HG02588 (cell line): ENCODE measurements around the gene G0S2.

Source experiments
- ATAC-seq: cut with Tn5 transposase; IDR thresholded peaks from one replicate; pipeline ENCODE4 v1.9.1; 2021; ENCODE audit warnings: mild to moderate bottlenecking, moderate library complexity; ENCODE audit not compliant: unreplicated experiment

G0S2 gene, protein sequence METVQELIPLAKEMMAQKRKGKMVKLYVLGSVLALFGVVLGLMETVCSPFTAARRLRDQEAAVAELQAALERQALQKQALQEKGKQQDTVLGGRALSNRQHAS

DNA sequence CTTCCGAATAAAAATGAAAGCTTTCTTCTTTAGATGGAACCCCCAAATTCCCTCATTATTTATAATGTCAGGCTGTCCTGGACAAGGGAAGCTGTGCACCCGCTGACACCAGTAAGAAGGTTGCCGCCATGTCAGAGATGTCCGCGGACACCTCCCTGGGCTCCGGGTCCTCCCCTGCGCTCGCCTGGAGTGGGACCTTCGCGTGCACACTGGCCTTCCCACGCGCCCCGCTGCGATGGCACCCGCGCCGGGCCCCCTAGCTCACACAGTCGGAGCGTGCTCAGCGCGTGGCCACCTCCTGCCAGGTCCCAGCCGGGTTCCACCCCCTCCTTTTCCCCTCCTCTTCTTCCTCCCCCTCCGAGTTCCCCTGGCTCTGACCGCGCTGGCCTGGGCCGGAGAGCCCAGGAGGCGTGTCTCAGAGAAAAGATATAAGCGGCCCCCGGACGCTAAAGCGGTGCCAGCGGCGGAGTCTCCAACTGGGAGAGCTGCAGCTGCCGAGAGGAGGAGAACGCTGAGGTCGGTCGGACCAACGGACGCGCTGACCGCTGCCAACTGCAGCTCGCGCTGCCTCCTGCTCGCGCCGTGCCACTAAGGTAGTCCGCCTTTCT lies at the start of gene G0S2:
TSS of gene G0S2 (plus strand) at position 456 of the 608 bp plus-strand sequence. CDS start 273 bp downstream, outside the sequence.
- no peak for ATAC-seq

DNA sequence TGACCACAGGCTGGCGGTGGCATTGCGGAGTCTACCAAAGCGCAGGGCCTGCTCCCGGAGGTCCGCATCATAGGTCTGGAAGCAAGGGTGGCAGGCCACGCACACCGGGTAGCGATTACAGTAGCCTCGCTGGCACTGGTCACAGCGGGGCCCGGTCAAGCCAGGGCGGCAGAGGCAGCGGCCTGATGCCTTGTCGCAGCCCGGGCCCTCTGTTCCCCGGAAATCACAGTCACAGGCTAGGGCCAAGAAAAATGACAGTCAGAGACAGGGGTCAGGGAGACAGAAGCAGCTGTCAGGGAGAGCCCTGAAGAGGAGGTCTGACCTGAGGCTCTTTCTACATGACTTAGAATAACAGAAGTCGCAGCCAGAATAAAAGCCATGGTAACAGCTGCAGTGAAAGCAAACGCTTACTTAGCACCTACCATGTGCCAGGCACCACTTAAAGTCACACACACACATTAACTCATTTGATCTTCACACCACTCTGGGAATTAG lies 49.4 kb upstream of the G0S2 start:
- no peak for ATAC-seq

DNA sequence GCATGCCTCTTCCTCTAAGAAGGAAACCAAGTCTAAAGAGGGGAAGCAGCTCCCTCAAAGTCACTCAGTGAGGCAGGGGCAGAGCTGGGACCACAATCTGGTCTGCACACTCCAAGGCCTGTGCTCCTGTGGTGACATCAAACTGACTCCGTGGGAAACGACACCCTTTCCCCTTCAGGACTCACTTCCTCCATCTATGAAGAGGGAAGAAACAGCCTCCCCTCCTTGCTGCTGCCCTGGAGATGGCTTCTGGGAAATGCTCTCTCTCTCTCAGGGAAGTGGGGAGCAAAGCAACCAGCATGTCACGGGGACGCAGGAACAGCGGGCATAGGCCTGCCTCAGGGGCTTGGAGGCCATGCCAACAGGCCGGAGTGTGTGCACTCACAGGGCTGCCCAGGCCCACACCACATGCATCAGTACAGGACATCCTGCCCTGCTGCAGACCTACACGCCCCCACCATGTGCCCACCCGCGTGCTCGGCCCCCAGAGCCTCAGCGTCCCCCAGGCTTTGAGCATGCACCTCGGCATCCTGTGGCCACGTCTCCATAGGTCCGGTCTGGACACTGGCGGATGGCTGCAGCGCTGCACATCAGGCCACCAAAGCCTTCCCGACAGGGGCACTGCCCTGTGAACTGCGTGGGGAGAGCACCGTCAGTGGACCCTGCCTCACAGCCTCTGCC lies 48.7 kb upstream of the G0S2 start:
- ATAC-seq, result no peak

DNA sequence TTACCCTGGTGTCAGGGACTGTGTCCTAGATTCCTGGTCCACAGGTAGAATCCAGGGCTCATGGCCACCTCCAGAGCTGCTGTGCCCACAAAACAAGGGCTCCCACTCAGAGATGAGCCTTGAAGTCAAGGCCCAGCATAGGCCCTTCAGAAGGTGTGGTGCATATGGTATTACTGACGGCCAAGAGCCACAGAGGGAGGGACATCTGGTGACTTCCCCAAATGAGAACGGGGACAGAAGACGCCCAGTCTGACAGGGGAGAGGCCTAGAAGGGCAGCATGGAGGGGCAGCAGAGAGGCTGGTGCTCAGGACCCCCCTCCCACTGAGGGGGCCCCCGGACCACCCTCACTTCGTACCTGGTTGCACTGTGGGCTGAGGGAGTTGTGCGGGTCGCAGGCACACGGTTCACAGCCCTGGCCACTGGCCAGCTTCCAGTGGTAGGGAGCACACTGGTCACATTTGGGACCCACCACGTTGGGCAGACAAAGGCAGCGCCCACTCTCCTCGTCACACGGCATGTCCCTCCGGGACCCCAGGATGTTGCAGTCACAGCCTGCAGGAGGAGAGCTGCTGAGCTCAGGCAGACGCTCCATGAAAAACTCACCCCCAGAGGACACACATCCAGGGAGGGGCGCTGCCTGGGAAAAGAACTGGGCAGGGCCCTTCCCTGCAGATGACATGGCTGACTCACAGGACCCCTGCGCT lies 48.0 kb upstream of the G0S2 start:
- peak; percentile 8 for ATAC-seq

DNA sequence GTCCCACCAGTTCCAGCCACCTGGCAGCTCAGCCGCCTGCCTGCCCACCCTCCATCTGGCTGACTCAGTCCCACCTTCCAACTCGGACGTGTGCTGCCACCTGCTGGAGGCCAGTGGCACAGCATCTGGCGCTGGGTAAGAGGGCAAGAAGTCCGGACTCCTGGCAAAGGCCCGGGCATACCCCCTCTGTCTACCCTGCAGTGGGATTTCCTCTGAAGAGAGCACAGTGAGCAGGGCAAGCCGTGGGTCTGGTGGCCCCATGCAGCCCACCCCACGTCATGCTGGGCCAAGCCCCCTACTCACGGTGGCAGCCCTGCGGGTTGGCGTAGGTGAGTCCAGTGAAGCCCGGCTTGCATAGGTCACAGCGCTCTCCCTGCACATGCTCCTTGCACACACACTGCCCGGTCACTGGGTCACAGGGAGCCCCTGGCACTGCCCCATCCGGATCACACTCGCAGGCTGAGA lies 47.4 kb upstream of the G0S2 start:
- peak; percentile 81 for ATAC-seq

DNA sequence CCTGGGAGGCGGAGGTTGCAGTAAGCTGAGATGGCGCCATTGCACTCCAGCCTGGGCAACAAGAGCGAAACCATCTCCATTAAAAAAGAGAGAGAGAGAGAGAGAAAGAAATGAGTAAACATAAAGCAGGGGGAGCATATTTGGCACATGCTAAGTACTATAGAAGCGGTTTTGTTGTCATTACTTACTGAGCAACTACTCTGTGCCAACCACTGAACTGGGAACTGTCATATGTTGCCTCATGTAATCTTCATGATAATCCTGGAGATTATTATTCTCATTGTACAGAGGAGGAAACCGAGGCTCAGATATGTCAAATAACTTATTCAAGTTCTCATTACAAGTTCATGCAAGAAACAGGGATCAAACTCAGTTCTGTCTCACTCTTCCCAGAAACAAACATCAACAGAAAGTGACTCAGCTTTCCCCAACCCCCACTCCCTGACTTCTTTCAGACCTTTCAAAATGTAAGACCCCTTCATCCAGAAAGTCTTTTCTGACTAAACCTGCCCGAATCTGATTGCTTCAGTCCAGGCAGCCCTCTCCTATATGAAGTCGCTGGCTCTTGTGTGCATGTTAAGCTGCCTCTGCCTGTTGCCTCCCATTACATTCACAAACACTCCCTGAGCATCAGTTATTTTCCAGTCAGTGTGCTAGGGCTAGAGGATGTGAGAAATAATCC lies 46.5 kb upstream of the G0S2 start:
- no peak for ATAC-seq

DNA sequence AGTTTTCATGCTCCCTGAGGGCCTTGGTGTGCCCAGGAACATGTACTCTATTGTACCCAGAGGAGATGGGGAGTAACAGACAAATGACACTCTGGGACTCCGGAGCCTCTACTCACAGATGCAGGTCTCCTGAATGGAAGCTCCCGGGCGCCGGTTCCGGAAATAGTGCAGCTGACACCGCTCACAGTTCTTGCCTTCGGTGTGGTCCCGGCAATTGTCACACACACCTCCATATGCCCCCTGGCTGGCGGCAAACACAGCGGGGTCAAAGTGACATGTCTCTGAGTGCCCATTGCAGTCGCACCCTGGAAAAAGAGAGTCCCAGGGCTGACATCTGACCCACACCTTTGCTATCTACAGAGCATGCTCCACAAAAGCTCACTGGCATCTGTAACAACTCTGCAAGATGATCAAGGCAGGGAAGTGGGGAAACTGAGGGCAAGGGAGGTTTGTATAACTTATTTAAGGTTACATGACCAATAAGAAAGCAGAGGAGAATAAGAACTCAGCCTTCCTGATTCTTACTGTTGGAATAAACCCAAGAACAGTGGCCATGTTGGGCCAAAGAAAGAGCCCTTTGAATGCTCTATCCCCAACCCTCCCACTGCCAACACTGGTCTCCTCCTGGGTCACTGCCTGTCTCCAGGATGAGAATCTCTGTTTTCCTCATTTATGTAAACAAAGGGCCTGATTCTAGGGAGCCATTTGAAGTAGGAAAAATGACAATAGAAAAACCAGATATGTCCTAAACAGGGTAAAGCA lies 45.4 kb upstream of the G0S2 start:
- no peak for ATAC-seq

DNA sequence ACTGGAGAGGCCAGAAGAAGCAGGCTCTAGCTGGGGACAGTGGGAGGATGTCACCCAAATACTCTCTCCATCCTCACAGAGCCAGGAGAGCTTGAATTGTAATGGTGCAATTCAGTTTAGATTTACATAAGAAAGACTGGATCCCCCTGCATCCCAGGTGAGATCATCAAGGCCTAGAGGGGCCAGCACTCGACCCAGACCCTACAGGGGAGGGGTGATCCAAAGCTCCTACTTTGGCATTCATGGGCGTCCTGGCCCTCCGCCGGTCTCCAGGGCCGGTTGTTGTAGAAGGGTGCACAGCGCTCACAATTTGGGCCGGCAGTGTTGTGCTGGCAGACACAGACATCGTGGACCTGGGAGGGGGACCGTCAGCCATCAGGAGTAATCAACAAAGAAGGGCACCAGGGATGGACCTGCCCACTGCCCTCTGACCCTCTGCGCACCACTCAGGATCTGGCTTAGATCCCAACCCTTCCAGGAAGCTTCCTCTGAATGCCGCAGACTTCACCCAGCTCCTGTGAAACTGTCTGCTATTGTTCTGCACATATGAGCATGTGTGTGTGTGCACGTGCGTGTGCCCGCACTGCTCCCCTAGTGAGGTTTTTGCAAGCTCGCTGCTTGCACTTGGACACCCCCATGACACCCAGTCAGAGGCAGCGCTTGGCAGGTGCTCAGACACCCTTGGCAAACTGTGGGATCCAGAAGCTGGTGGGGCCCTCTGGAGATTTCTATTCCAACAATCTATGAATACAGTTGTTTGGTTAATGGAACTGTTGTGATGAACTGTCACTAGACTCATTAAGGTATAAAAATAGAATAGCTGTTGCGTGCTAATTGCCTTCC lies 44.6 kb upstream of the G0S2 start:
- no peak for ATAC-seq

DNA sequence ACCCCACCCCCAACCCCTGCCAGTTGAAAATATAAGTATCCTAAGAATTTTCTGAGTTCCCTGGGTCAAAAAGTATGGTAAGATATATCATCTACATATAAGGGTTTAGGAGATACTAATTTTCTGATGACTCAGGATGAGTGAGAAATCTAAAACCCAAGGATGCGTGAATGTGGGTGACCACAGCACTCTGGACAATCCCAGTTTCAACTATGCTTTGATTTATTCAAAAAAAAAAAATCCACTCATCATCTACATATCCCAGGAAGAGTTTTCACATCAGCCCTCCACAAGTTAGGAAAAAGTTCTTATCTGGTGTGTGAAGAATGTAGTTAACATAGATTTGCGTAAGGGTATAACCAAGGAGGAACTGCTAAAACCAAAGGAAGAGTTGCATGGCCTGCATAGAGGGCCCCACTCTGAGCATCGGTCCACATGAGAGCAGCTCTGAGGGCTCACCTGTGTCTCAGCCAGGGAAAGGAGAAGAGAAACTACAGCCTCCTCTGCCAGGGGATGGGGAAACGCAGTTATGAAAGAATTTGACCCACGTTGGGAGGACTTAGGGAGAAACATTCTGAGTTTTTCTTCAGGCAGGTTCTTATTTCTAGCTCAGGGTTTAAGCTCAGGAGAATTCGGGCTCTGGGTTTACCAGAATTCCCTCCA lies 41.7 kb upstream of the G0S2 start:
- ATAC-seq, result no peak

DNA sequence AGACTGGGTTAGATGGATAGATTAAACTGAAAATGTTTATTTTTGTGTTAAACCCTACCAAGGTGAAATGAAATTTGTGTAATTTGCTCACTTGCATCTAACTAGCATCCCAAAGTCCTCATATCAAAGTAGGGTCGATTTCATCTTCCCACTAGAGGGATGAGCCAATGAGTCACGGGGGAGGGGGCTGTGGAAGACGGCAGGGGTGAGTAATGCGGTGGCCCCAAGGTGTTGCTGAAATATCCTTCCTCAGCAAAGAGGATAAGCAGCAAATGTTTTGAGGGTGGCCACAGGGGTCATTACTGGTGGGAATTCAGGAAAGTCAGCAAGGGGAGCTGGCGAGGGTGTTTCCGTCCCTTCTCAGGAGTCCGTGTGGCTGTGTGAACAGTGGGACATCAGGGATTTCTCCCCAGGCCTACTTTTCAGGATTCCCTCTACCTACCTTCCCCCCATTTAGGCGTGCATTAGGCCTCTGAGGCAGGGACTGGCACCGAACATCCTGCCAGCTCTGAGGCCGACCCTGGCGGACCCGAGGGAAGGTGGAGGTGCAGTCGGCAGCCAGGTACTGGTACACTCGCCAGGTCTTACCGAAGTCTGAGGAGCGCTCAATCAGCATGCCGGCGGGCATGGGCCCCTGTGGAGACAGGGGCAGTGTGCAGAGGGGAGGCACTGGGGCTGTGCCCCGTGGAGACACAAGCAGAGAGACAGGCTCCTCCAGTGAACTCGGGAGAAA lies 41.0 kb upstream of the G0S2 start:
- ATAC-seq, result no peak

DNA sequence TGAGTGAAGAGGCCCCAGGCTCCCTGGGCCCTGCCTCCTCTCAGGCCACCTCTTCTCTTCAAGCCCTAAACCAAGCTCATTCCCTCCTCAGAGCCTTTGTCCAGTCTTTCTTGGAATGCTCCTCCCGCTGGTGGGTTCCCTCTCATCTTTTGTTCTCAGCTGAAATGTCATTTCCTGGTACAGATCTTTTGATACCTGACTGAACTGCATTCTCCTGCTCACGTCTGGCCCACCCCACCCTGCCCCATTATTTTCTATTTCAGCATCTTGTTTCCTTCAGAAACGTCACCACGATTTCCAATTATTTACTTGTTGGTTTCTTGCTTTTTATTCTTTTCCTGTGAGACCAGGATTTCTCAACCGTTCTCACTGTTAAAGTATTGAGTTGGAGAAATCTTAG lies 39.4 kb upstream of the G0S2 start:
- no peak for ATAC-seq

DNA sequence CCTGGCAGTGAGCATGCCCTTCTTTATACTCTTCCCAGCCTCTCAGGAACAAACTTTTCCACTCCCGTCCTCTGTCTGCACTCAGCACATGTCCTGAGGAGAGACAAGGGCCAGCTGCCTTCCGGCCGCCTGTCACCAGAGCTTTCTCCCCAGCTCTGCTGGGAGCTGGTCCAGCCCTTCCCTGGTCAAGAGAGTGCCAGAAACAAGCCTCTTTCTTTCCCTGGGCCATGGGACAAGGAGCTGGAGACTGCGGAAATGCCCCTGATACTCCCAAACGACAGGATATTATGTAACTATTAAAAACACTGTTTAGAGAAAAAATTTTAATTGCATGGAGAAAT lies 33.4 kb upstream of the G0S2 start:
- ATAC-seq, result no peak

DNA sequence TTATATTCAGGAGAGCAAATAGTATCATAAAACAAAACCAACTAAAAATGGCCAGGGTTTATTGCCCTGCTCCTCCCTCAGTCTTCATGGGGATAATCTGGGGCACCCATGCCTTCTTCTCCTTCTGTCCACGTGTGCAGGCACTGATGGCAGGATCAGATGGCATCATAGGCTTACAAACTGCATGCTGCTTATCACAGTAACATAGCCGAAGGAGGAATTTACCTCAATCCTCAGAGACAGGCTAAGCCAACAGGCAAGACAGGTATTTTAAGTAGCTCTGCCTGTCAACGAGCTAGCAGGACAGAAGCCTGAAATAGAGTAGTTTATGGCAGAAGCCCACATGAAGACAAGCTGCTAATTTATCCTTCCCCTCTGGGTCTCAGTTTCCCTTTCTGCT lies 32.4 kb upstream of the G0S2 start:
- no peak for ATAC-seq

DNA sequence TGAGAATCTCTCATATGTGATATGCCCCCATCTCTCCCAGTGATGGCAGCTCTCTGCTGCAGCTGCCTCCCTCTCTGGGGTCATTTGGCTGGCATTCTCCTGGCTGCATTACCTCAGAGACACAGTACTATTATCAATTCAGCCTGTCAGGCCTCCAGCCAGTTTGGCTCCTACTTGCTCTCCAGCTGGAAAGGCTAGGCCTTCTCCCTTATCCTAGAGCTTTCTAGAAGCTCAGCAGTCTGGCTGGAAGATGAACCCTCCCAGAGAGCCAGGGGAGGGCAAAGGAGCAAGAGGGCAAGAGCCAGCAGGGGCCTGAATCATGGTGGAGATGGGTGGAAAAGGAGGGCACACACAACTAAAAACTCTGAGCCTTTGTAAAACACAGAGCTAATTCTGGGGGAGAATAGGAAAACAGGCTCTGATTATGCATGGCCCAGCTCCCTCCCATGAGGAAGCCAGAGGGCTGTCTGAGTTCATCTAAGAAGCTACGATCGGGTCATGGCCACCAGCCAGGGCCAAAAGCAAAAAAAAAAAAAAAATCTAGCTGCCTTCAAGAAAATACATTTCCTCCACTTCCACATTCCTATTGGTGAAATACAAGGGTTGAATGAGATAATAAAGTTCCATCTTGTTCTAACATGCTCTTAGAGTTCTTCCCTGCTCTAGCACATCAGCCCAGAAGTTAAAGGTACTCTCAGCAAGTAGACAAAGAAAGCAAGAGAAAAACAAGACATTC lies 31.8 kb upstream of the G0S2 start:
- ATAC-seq, result no peak

DNA sequence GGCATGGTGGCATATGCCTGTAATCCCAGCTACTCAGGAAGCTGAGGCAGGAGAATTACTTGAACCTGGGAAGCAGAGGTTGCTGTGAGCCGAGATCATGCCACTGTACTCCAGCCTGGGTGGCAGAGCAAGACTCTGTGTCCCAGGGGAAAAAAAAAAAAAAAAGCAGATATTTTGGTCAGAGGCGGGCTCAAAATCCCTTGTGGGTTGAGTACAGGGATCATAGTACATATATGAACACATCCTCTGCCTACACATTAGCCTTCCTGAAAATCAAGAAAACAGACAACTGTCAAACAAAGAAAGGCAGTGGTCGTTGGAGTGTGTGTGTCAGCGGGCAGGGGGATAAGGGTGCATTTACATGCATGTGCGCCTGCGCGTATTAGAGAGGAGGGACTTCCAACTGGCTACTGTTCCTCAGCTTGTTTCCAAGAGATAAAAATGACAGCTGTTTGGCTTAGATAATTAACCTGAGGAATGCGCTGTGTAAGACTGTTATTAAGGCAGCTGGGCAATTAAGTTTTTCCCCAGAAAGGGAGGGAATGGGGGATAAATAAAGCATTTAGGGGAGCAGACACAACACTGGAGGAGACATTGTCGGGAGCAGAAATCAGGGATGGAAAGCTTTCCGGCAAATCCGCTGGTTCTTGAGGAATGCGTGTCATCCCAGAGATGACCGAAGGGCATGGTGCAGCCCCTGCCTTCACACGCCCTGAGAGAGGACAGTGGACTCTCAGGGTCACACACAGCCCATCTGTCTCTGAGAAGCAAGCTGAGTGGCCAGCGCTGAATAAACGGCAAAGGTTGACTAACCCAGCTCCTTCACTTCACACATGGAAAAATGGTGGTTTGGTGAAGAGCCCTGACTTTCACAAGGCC lies 29.4 kb upstream of the G0S2 start:
- no peak for ATAC-seq

DNA sequence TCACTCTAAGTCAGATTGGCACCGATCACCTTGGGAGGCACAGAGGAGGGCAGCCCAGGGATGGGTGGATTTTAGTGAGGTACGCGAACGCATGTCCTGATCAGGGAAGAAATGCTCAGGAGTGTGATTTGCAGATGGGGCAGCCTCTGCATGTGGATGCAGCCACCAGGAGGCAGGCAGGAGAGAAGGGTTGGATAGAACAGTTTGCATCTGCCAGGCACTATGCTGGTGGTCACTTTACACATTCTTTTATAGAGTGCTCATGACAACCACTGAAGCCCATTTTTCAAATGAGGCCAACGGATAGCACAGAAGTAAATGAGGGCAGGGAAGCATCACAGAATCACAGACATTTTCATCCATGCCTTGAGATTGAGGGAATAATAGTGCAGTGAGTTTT lies 28.7 kb upstream of the G0S2 start:
- no peak for ATAC-seq

DNA sequence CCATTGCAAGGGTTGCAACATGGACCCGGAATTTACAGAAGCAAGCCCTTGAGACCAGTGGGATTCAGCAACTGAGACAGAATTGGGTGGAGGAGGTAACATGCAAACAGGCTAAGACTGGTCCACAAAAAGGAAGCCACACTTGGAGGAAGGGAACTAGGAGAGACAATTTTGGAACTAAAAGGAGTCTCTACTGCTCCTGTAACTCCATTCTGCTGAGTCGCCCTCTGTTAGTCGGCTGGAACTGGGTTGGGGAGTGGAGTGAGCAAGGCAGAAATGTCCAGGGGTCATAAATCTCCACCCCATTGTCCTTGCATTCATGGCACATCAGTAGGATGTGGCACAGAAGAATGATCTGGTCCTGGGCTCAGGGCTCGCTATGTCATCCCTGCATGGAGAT lies 28.1 kb upstream of the G0S2 start:
- no peak for ATAC-seq
